GM18505 (cell line): Measurements from ENCODE around the gene TRAF3.
A peak's percentile ranks its signal among the peaks of the same experiment; 100 is the strongest.

ENCODE experiments used
- ATAC-seq: cut with Tn5 transposase; IDR thresholded peaks from one replicate; pipeline ENCODE4 v1.9.1; 2021; ENCODE audit not compliant: unreplicated experiment
- POLR2A ChIP-seq: IDR thresholded peaks from 4 replicates; pipeline ENCODE4 v1.6.1; 2011; ENCODE audit warnings: borderline replicate concordance; ENCODE audit not compliant: insufficient read depth, insufficient read length; ENCODE audit errors: extremely low read depth

The TRAF3 gene

DNA sequence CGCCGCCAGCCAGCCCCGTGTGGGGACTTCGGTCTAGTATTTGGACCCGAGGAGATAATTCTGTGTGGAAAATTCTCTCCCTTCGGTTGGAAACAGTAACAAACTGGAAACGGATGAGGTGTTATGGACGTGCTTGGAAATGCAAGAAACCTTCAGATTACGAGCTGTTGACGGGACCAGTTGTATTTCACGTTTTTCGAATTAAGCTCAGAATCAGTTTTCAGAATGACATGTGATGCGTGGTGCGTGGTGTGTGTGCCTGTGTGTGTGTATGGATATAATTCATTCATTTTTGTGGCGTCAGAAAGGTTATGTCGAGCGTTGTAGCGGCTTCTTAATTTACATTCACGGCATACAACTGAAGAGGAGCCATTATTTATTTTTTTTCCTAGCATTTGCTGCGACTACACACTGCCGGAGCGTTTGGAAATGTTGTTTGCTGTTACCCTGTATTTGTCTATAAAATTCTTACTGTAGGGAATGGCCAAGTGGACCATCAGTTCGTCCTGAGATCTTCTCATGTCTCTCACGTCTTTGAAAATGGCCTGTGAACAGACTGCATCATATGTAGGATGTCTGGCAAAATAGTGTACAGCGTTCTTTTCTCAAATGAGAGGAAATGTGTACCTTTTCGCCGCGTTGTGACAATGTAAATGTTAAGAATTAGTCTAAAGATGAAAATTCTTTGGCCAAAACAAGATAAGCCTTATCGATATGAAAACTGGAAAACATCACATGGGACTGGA, 1.3 kb downstream of the TRAF3 start:
- TF ChIP-seq POLR2A, result no peak
- ATAC-seq, result no peak

DNA sequence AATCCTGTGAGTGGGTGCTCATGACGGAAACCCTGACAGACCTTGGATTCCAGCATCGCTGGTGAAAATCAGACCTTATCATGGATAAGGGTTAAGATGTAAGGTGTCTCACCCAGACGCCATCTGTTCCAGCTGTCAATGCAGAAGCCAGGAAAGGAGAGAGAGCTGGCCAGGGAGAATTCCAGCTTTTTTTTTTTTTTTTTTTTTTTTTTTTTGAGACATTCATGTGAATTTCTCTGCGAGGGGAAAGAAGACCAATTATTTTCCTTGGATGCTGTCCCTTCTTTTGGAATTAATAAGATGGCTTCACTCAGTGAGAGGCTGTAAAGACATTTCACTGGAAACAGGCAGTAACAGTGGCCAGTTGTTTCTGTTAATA, 1.8 kb downstream of the TRAF3 start:
- TF ChIP-seq POLR2A, result no peak
- ATAC-seq, result no peak

DNA sequence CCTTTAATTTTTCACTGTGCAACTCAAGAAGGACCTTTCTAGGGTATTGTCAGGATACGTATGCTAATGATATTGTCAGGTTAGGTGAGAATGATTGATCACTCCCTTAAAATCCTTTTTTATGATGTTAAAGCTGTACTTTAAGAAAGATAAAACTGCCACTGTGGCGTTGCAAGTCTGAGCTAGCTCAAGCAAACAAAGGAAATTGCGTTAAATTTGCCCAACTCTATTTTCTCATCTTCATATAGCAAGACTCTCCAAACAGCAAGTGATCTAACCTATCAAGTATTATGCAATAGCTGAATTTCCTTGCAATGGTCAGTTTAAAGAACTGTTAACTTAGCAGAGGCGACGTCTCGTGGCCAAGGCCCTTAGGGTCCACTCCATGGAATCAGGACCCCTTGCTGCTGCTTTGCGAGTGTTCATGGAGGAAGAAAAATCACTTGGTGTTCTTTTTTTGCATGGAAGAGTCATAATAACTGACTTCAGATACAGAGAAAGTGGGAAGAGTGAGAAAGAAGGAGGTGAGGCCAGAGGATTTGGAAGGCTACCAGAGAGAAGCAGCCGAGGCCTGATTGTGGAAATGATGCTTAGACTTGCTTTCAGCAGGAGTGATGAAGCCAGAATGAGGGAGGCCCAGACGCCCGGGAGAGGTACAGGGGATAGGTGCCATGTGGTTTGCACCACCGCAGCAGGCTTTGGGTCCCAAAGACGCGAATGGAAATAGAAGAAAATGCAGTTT, 2.5 kb downstream of the TRAF3 start:
- TF ChIP-seq POLR2A, result no peak
- ATAC-seq, result no peak

DNA sequence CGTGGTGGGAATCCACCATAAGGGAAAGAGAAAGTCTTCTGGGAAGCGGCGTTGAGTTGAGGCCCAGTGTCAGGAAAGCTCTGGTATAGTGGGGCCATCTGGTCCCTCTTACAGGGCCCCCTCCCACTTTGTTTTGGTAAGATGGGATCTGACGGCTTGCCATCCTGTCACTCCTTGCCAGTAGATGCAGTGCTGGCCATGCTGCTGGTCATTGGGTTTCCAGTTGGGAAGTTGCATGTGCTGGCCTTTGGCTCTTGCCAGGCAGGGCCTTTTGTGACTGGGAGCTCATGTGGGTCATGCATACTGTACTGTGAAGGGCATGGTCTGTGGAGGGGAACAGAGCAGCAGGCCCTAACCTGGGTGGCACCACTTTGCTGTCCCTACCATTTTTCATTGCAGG, 3.8 kb downstream of the TRAF3 start:
- no peak for ATAC-seq
- peak; percentile 25 for TF ChIP-seq POLR2A

DNA sequence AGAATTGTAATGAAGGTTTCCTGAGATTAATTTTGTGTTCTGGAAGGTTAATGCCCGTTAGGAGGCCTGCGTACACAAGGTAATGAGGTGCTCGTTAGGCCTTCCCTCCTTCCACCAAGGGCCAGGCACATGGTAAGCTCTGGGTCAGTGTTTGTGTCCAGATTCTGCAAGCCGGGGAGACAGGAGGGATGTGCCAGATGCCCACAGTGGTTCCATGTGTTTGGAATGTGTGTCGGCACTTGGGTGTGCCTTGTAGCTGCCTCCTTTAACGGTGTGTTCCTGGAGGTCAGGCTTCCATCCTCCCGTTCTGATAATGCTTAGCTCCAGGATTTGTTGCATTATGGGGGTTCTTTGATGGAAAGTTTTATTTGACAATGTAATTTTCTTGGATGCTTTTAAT, 5.7 kb downstream of the TRAF3 start:
- TF ChIP-seq POLR2A, result no peak
- ATAC-seq, result no peak

DNA sequence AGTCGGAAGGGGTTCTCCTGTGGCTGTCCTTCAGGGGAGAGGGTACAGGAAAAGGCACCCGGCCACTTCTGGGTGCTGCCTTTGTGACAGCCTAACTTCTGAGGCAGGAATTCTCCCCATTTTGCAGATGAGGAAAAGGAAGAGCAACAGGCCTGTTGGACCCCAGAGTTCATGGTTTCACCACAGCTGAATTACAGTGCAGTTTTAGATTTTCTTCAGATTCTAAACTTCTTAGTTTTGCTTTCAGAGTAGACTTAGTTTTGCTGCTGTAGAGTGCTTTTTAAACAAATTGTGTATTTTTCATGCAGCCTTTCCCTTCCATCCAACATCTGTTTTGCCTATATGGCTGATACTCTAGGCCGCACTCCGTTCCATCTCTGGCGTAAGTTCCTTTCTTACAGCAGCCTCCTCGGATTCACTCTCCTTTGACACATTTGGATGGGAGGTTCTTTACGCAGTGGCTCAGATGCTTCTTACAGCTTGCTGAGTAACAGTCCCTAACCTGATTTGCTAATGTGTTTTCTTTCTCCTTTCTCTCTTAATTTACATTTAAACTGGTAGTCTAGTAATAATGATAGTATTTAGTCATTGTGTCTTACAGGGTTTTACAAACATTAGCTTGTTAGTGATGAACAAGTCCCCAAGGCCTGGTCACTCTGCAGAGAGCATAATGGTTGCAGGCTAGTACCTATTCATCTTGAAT, 7.8 kb downstream of the TRAF3 start:
- ATAC-seq, result no peak
- TF ChIP-seq POLR2A, result no peak

DNA sequence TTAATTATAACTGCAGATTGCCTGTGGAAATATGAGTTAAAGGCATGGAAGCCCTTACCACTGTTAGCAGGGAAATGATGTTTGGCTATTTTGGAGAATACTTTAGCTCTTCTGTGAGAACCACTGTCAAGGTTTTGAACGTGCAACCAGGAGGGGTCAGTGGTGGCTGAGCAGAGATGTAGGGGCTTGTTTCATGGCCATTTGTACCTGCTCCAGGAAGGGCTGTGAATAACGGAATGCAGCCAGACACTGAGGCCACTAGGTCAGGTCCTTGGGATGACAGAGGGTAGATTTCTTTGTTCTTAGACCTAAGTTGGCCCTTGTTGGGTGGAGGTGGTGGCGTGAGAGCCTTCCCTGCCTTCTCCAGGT, 8.3 kb downstream of the TRAF3 start:
- no peak for TF ChIP-seq POLR2A
- no peak for ATAC-seq

DNA sequence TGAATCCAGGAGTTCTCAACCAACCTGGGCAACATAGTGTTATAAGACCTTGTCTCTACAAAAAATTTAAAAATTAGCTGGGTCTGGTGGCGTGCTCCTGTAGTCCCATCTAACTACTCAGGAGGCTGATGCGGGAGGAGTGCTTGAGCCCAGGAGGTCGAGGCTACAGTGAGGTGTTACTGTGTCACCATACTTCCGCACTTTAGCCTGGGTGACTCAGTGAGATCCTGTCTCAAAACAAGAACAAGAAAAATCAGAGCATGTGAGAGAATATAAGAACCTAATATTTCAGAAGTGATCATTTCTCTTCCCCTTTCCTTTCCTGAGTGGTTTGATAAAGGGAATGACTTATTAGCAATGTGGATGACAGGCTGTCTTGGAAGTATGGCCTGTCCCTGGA, 9.5 kb downstream of the TRAF3 start:
- no peak for ATAC-seq
- TF ChIP-seq POLR2A, result no peak

DNA sequence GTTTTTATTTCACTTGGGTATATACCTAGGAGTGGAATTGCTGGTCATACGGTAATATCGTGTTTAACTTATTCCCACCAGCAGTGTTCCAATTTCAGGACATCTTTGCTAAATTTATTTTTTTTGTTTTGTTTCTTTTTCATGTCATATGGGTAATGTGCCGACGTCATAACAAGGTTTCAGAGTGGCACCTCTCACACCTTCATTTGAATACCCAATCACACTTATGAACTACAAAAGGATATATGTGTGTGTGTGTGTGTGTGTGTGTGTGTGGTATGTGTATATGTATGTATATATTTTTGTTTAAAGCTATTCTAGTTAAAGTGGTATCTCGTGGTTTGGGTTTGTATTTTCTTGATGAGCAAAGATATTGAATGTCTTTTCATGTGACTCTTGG, 12.1 kb downstream of the TRAF3 start:
- ATAC-seq, result no peak
- no peak for TF ChIP-seq POLR2A

DNA sequence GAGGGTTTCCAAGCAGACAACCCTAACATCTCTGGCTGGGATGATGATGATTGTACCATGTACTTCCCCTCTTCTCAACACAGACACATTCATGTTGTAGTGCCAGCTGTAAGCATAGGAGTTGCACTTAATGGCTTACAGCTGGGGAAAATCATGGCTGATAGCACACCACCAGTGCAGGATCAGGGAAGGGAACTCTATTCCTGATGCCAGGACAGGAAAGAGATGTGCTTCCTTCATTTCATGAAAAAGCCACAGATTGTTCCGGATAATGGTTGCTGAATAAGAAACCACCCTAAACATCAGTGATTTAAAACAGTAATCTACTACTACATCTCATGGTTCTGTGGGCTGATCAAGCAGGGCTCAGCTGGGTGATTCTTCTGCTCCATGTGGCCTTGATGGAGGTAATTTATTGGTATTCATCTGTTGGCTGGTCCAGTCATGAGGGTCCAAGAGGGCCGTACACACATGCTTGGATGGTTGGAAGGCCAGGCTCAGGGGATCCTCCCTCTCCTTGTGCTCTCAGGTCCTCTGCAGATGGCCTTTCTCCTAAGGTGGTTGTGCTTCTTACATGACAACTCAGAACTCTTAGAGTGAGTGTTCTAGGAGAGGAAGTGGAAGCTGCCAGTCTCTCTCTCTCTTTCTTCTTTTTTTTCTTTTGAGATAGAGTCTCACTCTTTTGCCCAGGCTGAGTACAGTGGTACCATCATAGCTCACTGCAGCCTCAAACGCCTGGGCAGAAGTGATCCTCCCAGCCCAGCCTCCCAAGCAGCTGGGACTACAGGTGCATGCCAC, 16.5 kb downstream of the TRAF3 start:
- ATAC-seq, result no peak
- TF ChIP-seq POLR2A, result no peak

DNA sequence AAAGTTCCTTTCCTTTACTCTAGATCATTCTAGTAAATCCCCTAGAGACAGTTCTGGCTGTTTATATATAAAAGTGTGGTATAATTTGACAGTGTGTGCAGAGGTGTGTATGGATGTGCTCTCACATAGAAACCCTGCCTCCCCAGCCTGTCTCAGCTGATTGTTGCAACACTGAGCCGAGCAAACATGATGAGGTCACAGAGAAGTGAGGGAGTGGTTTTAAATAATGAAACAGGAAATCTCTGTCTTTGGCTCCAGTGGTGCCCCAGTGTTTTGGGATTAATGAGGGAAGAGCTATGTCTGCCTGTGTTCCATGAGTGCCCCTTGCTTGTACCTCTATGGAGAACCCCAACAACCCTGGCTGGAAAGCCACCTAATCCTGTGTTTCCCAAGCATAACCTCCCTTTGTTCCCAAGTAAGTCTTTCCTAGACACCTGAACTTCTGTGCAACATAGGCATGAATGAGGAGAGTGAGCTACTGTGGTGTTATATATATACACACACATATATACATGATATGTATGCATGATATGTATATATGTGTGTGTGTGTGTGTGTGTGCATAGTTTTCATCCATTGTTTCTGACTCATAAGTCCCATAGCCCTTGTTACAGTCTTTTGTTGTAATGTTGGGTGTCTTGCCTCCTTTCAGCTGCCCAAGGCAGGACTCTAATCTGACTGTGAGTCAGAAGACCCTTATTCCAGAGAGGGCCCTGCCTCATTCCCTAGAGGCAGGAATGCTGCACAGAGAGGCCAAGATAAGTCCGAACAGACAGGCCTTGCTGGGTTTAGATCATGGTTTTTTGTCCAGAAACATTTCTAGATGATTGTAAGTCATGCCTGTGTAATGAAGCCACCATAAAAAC, 18.0 kb downstream of the TRAF3 start:
- TF ChIP-seq POLR2A, result no peak
- ATAC-seq, result no peak

DNA sequence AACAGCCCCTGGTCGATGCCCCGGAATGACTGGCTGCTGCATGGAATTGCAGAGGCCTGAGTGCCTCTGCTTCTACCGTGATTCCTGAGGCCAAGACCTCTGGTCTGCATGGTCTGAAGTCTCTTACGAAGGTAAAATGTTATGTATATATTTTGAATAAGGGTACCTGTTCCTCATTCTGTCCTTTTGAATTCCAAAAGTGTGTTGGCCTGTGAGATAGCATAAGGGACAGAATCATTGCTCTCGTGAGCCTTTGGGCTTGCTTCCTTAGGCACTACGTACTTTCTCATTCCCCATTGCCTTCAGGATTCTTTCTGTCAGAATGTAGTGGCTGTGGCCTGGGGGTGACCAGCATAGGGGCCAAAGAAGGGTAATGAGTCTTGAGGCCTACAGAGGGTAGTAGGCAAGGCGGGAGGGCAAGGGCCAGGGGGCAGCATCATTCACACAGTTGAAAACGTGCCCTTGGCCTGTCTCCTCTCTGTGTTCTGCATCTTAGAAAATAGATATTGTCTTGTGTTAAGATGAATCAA, 19.5 kb downstream of the TRAF3 start:
- no peak for TF ChIP-seq POLR2A
- no peak for ATAC-seq
